Stimulated activated naive CD8-positive, alpha-beta T cell treated with anti-CD3 and anti-CD28 coated beads, Interleukin-15, amount 100 ng/mL, for 72 hours (primary cell): ENCODE measurements around the gene CDC42BPB.
"Not testable (repeated sequence)": the region's sequence is repeated elsewhere in the genome, so short reads cannot be mapped to it uniquely, and the experiment has no call there.

Source experiments
- ATAC-seq: fragments of 150-1000 bp; cut with Tn5 transposase; 2 replicates; pipeline ENCODE4 v1.10.0; 2021; ENCODE audit warnings: mild to moderate bottlenecking, moderate library complexity
- DNase-seq, 2 donors: peaks; one replicate each; pipeline ENCODE4 v3.0.0; 2021 to 2022
- H3K27ac Mint-ChIP-seq, 2 donors: one replicate each; pipeline ENCODE4 v1.8.0; 2022; ENCODE audit warnings: mild to moderate bottlenecking in 2 of 2, mixed read lengths in 2 of 2, moderate library complexity in 2 of 2
- H3K27me3 Mint-ChIP-seq: one replicate; pipeline ENCODE4 v1.8.0; 2022; ENCODE audit warnings: mixed read lengths
- H3K4me1 Mint-ChIP-seq: one replicate; pipeline ENCODE4 v1.8.0; 2022; ENCODE audit warnings: mild to moderate bottlenecking, mixed read lengths
- H3K4me3 Mint-ChIP-seq, 2 donors: one replicate each; pipeline ENCODE4 v1.8.0; 2022; ENCODE audit warnings: mild to moderate bottlenecking in 2 of 2, mixed read lengths in 2 of 2, moderate library complexity in 1 of 2
- H3K9me3 Mint-ChIP-seq, 2 donors: one replicate each; pipeline ENCODE4 v1.8.0; 2022; ENCODE audit warnings: mixed read lengths in 2 of 2

Gene CDC42BPB

GRCh38 chr14:102937331-102938175 lies 119.8 kb downstream of the CDC42BPB start:
- Mint-ChIP-seq H3K9me3 (no peaks in the 10 kb centered on the region), H3K27ac (no peak overlapping the region), H3K4me3 (no peak overlapping the region), H3K4me1 (no peaks in the 10 kb centered on the region), H3K27me3 (no peaks in the 10 kb centered on the region)
- DNase-seq: no peak
- no peak for ATAC-seq

DNA sequence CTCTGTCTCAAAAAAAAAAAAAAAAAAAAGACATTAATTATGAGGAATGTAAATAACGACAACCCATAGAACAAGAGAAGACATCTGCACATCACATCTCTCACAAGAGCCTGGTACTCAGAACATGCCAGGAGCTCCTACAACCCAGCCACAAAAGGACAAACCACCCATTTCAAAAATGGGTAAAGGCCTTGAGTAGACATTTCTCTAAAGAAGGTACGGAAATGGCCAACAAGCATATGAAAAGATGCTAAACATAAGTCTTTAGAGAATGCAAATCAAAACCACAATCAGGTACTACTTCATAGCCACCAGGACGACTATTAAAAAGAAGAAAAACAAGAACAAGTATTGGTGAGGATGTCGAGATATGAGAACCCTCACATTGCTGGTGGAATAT lies 121.6 kb downstream of the CDC42BPB start:
- DNase-seq (no peak), ATAC-seq (no peak)
- H3K27me3 Mint-ChIP-seq: no peaks in the 10 kb centered on the region
- H3K4me3 Mint-ChIP-seq: no peak overlapping the region
- H3K9me3 Mint-ChIP-seq: no peaks in the 10 kb centered on the region
- no peak overlapping the region for H3K27ac Mint-ChIP-seq
- no peaks in the 10 kb centered on the region for H3K4me1 Mint-ChIP-seq

- H3K27me3 Mint-ChIP-seq: no peaks in the 10 kb centered on the region
- DNase-seq (no peak), ATAC-seq (no peak)
- H3K4me3 Mint-ChIP-seq: no peak overlapping the region
- peaks cover under 1% of the 10 kb centered on the region for H3K4me1 Mint-ChIP-seq
- H3K27ac Mint-ChIP-seq: no peak overlapping the region
- no peaks in the 10 kb centered on the region for H3K9me3 Mint-ChIP-seq
Measured at GRCh38 chr14:102933618-102934231, 123.6 kb downstream of the CDC42BPB start.

GRCh38 chr14:102932484-102933248 lies 124.7 kb downstream of the CDC42BPB start:
- H3K27me3 Mint-ChIP-seq: peaks cover 8% of the 10 kb centered on the region
- DNase-seq: no peak
- H3K27ac Mint-ChIP-seq: no peak overlapping the region

DNA sequence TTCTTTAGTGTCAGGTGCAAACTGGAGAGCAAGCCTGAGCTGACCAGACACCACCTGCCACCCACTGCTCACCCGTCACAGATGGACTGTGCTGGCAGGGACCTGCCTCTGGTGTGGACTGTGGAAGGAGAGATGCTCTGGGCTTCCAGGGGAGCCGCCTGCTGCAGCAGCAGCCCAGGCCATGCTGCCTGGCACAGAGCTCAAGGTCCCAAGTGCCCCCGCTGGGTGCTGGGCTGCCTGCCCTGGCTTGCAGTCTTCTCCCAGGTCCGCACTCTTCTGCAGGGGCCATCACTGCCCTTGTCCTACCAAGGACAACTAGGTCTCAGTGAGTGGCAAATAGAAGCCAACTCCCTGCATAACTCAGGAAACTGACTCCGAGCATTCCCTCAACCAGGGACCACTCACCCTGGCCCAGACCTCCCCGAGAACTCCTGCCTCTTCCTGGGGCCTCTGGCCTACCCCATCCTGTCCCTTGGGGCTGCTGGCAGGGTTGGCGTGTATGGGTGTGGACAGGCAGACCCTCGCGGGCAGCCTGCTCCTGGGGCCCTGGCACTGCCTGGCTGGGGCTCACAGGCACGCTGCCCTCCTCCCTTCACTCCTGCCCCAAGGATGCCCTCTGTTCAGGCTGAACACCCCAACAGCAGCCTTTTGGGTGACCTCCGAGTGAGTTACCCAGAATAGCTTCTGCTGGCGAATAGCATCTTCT lies 125.6 kb downstream of the CDC42BPB start:
- no peak overlapping the region for H3K4me3 Mint-ChIP-seq
- no peak overlapping the region for H3K27ac Mint-ChIP-seq
- peaks cover 5% of the 10 kb centered on the region for H3K4me1 Mint-ChIP-seq
- H3K9me3 Mint-ChIP-seq: no peaks in the 10 kb centered on the region
- ATAC-seq (no peak), DNase-seq (no peak)
- peaks cover 18% of the 10 kb centered on the region for H3K27me3 Mint-ChIP-seq

More at GRCh38 chr14:102932484-102933248, 124.7 kb downstream of the CDC42BPB start:
- no peaks in the 10 kb centered on the region for H3K9me3 Mint-ChIP-seq
- no peak overlapping the region for H3K4me3 Mint-ChIP-seq
- peaks cover 5% of the 10 kb centered on the region for H3K4me1 Mint-ChIP-seq
- no peak for ATAC-seq

DNA sequence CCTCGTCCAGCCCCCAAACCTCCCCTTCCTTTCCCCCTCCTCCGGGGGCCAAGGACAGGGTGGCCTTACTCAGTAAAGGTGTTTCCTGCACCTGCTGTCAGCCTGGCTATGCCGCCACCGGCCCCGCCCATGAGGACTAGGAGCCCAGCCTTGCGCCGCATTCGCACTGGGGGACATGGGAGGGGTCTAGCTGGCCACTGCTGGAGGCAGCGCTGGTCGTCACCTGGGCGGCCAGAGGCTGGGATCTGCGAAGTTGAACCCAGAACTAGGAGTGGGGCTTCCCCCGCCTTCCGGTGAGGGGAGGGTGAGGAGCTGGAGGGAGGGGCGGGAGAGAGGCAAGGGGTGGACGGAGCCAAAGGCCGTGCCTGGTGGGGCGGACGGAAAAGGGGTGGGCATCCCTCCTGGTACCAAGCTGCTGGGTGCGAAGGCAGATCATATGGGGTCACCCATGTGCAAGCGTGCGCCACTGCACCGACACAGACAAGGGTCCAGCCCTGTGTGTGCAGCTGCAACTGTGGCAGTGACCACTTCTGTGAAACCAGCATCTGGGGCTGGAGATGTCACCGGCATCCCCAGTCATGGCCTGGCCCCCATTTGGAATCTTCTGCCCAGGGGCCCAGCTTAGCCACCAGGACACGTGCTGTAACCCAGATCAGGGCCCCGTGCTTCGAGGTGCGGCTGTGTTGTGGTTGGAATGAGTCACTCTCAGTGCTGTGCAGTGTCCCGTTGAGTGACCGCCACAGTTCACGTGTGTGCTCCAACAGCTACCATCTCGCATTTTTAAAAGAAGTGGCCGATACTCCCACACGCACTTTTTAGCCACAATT lies 126.4 kb downstream of the CDC42BPB start:
- no peak overlapping the region for H3K4me3 Mint-ChIP-seq
- ATAC-seq: no peak

GRCh38 chr14:102930138-102930752 lies 127.1 kb downstream of the CDC42BPB start:
- no peak for DNase-seq
- H3K27me3 Mint-ChIP-seq: peaks cover 33% of the 10 kb centered on the region
- H3K4me3 Mint-ChIP-seq: no peak overlapping the region
- ATAC-seq: peak; percentile 6
- H3K9me3 Mint-ChIP-seq: no peaks in the 10 kb centered on the region
- H3K27ac Mint-ChIP-seq: no peak overlapping the region
- H3K4me1 Mint-ChIP-seq: peaks cover 5% of the 10 kb centered on the region

More for the DNA sequence above, 126.4 kb downstream of the CDC42BPB start:
- Mint-ChIP-seq H3K9me3 (no peaks in the 10 kb centered on the region), H3K27me3 (peaks cover 25% of the 10 kb centered on the region), H3K4me1 (peaks cover 5% of the 10 kb centered on the region), H3K27ac (no peak overlapping the region)
- DNase-seq: no peak

DNA sequence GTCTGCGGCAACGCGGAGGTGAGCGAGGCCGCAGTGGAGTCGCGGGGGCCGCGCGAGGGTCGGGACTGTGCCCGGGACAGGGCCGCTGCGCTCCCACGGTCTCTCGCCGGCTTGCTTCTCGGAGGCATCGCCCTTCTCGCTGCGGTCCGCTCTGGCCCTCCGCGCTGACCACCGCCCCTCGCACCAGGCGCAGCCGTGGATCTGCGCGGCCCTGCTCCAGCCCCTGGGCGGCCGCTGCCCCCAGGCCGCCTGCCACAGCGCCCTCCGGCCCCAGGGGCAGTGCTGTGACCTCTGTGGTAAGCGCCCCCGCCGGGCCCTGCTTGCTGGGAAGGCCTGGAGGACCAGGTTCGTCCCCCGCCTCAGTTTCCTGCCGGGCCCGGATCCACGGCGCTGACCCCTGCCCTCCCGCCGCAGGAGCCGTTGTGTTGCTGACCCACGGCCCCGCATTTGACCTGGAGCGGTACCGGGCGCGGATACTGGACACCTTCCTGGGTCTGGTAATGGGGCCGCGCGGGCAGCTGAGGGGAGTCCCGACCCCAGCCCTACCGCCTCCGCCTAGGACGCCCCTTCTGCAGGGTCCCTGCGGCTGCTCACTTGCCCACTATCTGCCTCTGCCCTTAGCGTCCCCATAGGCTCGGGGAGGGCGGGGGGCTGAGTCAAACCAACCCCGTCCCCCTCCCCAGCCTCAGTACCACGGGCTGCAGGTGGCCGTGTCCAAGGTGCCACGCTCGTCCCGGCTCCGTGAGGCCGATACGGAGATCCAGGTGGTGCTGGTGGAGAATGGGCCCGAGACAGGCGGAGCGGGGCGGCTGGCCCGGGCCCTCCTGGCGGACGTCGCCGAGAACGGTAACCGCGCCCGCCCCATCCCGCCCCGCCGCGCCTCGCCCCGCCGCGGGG lies 127.9 kb downstream of the CDC42BPB start:
- peaks cover 35% of the 10 kb centered on the region for H3K27me3 Mint-ChIP-seq
- H3K4me1 Mint-ChIP-seq: peaks cover 5% of the 10 kb centered on the region
- peak overlapping the region in 1 of 2 donors; percentile 69 for H3K4me3 Mint-ChIP-seq
- H3K27ac Mint-ChIP-seq: peak overlapping the region in 1 of 2 donors; percentile 59
- ATAC-seq: peak; percentile 10
- DNase-seq: no peak
- H3K9me3 Mint-ChIP-seq: no peaks in the 10 kb centered on the region

DNA sequence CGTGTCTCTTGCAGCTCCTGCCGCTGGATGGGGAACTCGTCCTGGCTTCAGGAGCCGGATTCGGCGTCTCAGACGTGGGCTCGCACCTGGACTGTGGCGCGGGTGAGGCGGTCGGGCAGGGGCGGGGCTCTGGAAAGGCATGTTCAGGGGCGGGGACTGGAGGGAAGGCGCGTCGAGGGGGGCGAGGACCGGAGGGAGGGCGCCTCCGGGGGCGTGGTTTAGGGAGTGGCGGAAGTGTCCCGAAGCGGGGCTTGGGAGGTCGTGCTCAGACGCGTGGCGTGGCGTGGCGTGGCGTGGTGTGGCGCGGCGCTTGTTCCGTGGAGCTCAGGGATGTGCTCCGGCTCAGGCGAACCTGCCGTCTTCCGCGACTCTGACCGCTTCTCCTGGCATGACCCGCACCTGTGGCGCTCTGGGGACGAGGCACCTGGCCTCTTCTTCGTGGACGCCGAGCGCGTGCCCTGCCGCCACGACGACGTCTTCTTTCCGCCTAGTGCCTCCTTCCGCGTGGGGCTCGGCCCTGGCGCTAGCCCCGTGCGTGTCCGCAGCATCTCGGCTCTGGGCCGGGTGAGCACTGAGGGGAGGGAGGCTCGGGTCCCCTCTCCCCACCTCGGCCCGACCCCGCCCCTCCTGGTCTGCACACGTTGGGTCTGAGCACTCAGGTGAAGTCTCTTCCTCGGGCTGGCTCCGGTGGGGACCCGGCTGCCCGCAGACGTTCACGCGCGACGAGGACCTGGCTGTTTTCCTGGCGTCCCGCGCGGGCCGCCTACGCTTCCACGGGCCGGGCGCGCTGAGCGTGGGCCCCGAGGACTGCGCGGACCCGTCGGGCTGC lies 128.7 kb downstream of the CDC42BPB start:
- Mint-ChIP-seq H3K27ac (no peak overlapping the region), H3K4me1 (peaks cover 5% of the 10 kb centered on the region), H3K9me3 (no peaks in the 10 kb centered on the region), H3K4me3 (peak overlapping the region; percentile 63 to 69), H3K27me3 (peaks cover 41% of the 10 kb centered on the region)
- peak; percentile 63 to 65 for DNase-seq
- peak; percentile 68 for ATAC-seq

DNA sequence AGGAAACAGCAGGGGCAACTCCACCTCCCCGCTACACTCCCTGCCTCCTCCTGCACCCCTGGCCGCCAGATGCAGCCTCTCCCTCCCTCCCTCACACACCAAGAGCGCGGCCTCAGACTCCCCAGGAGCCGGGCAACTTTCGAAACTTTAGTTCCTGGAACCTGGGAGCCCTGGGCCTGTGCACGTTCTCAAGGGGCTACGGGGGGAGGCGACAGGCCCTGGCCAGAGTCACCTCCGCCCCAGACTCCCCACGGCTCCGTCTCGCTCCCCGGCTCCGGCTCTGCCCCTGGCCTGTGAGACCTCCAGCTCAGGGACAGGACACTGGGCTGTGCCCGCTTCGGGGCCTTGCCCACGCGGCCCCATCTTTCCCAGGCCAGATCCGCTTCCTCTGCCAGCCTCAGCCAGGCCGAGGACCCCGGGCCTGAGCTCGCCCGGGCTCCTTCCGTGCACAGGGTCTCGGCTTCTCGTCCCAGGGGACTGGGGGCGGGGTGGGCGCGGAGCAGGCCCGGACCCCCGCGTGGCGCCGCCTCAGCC lies 129.4 kb downstream of the CDC42BPB start:
- DNase-seq (no peak), ATAC-seq (peak; percentile 30)
- Mint-ChIP-seq H3K27ac (no peak overlapping the region), H3K4me3 (peak overlapping the region; percentile 63 to 69), H3K27me3 (peaks cover 46% of the 10 kb centered on the region), H3K4me1 (peaks cover 9% of the 10 kb centered on the region), H3K9me3 (no peaks in the 10 kb centered on the region)

DNA sequence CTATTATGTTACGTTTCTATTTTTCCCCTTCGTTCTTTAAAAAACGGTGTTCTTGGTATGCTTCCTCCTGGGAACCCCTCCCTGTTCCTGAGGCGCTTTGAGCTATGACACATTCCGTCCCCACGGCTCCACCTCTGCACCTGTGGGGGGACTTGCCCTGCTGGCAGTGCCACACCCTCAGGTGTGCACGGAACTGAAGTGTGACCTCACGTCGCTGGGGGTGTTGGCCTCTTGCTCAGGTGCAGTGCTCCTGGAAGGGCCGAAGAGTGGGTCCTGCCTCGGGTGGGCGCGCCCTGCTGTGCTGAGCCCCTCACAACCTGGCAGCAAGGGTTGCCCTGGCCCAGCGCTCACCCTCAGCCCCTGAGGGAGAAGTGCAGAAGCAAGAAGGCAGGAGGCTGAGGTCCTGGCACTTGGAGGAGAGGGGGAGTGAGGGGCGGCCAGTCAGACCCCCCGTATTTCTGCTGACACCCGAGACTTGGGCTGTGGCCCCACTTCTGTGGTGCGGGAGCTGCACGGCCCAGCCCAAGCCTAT lies 129.9 kb downstream of the CDC42BPB start:
- Mint-ChIP-seq H3K4me1 (peaks cover 10% of the 10 kb centered on the region), H3K27ac (no peak overlapping the region), H3K27me3 (peaks cover 48% of the 10 kb centered on the region), H3K4me3 (no peak overlapping the region), H3K9me3 (no peaks in the 10 kb centered on the region)
- ATAC-seq: no peak
- DNase-seq: no peak

DNA sequence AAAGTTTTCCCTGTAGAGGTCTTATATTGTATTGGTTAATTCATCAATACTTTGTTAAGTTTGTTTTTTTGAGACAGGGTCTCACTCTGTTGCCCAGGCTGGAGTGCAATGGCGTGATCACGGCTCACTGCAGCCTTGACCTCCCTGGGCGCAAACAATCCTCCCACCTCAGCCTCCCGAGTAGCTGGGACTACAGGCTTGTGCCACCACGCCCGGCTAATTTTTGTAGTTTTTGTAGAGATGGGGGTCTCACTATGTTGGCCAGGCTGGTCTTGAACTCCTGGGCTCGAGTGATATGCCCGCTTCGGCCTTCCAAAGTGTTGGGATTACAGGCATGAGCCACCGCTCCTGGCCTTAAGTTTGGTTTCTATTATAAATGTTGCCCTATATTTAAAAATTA lies 130.5 kb downstream of the CDC42BPB start:
- H3K4me3 Mint-ChIP-seq, ATAC-seq, H3K4me1 Mint-ChIP-seq, H3K9me3 Mint-ChIP-seq, H3K27ac Mint-ChIP-seq, DNase-seq: not testable (repeated sequence)
- peaks cover 48% of the 10 kb centered on the region for H3K27me3 Mint-ChIP-seq
